Fibroblast of skin of scalp (primary cell): ENCODE results near the gene SLCO1B3.
A peak's percentile ranks its signal among the peaks of the same experiment; 100 is the strongest.

ENCODE experiments used
- DNase-seq: peaks from one replicate; pipeline ENCODE4 v3.0.0-alpha.2; 2013

Gene SLCO1B3

GRCh38 chr12:20885552-20885951 lies 75.0 kb downstream of the SLCO1B3 start:
- no peak for DNase-seq

- no peak for DNase-seq
Measured at GRCh38 chr12:20917269-20917668, 106.8 kb downstream of the SLCO1B3 start.

GRCh38 chr12:20917819-20918218 lies 107.3 kb downstream of the SLCO1B3 start:
- no peak for DNase-seq

GRCh38 chr12:20931894-20932293 lies 121.4 kb downstream of the SLCO1B3 start:
- no peak for DNase-seq

DNA sequence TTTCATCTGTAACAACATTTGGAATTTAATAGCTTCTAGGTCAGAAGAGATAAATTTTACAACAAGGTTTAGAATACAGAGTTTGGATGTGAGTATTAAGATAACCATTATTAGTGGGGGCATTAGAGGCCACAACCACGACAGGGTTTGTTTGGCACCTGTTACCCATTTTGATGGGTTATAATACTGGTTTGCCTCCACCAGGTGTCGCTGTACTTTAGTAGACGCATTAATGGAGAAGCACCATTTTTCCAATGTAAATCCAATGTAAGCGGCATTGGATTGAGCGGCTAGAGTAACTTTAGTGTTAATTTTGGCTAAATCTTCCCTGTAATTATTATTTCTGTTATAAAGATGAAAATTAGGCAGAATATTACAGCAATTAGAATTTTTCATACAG lies 136.2 kb downstream of the SLCO1B3 start:
- peak; percentile 19 for DNase-seq

- peak; percentile 27 for DNase-seq
Measured at GRCh38 chr12:20950248-20950647, 139.7 kb downstream of the SLCO1B3 start.

- DNase-seq = no peak
Measured at GRCh38 chr12:20963303-20963702, 152.8 kb downstream of the SLCO1B3 start.

GRCh38 chr12:20963762-20964161 lies 153.3 kb downstream of the SLCO1B3 start:
- DNase-seq = no peak
